T follicular helper cell (primary cell): ENCODE measurements around the gene FAM13A.
"Not testable (repeated sequence)": the region's sequence is repeated elsewhere in the genome, so short reads cannot be mapped to it uniquely, and the experiment has no call there.

Experiments
- DNase-seq: peaks from one replicate; pipeline ENCODE4 v3.0.0-alpha.2; 2020; ENCODE audit warnings: low read depth

FAM13A gene

GRCh38 chr4:88960576-88960975, 96.4 kb downstream of the FAM13A start:
- no peak for DNase-seq

GRCh38 chr4:88958080-88958479, 98.9 kb downstream of the FAM13A start:
- no peak for DNase-seq

GRCh38 chr4:88957570-88957969, 99.4 kb downstream of the FAM13A start:
- no peak for DNase-seq

GRCh38 chr4:88955580-88956380, 101.2 kb downstream of the FAM13A start:
- DNase-seq, result no peak

- no peak for DNase-seq
Observed at GRCh38 chr4:88953400-88953799, 103.6 kb downstream of the FAM13A start.

GRCh38 chr4:88952081-88952480, 104.9 kb downstream of the FAM13A start:
- no peak for DNase-seq

GRCh38 chr4:88949605-88950004, 107.4 kb downstream of the FAM13A start:
- DNase-seq, result no peak

GRCh38 chr4:88940506-88940905, 116.5 kb downstream of the FAM13A start:
- no peak for DNase-seq

GRCh38 chr4:88939697-88940096, 117.3 kb downstream of the FAM13A start:
- no peak for DNase-seq

- DNase-seq, result no peak
Observed at GRCh38 chr4:88938138-88938537, 118.8 kb downstream of the FAM13A start.

- no peak for DNase-seq
Observed at GRCh38 chr4:88937081-88937480, 119.9 kb downstream of the FAM13A start.

- no peak for DNase-seq
Observed at GRCh38 chr4:88933414-88934160, 123.4 kb downstream of the FAM13A start.

- no peak for DNase-seq
Observed at GRCh38 chr4:88928852-88929251, 128.1 kb downstream of the FAM13A start.

- no peak for DNase-seq
Observed at GRCh38 chr4:88927420-88927819, 129.6 kb downstream of the FAM13A start.

- no peak for DNase-seq
Observed at GRCh38 chr4:88919056-88919455, 137.9 kb downstream of the FAM13A start.

- not testable (repeated sequence) for DNase-seq
Observed at GRCh38 chr4:88913181-88913580, 143.8 kb downstream of the FAM13A start.

- no peak for DNase-seq
Observed at GRCh38 chr4:88911246-88912212, 145.5 kb downstream of the FAM13A start.

GRCh38 chr4:88910101-88910500, 146.9 kb downstream of the FAM13A start:
- no peak for DNase-seq

GRCh38 chr4:88908521-88908920, 148.5 kb downstream of the FAM13A start:
- DNase-seq, result no peak

GRCh38 chr4:88908003-88908402, 149.0 kb downstream of the FAM13A start:
- no peak for DNase-seq

GRCh38 chr4:88907478-88907877, 149.5 kb downstream of the FAM13A start:
- DNase-seq, result no peak

- DNase-seq, result not testable (repeated sequence)
Observed at GRCh38 chr4:88904240-88904639, 152.7 kb downstream of the FAM13A start.
